Stimulated activated CD4-positive, alpha-beta T cell treated with anti-CD3 and anti-CD28 coated beads, Interleukin-12 subunit alpha, Interleukin-12 subunit beta, amount 100 ng/mL, for 4 hours (primary cell): Measurements from ENCODE around the gene TRAPPC6A.

Source experiments
- DNase-seq: peaks from one replicate; pipeline ENCODE4 v3.0.0-alpha.2; 2020

The TRAPPC6A gene, protein sequence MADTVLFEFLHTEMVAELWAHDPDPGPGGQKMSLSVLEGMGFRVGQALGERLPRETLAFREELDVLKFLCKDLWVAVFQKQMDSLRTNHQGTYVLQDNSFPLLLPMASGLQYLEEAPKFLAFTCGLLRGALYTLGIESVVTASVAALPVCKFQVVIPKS

DNA sequence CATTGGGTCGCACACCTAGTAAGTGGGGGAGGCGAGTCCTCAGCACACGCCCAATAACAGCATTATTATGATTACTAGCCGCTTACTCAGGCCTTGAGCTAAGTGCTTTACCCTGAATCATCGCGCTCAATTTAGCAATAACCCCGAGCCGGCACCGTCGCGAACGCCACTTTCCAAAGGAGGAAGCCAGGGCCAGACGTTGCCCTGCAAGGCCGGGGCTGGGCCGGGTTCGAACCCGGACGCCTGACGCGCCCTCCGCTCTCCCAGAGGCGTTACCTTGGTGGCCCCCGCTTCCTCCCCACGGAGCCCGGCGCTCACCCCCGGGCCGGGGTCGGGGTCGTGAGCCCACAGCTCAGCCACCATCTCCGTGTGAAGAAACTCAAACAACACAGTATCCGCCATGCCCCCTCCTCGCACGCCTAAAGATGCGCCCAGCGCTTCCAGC, at the start of gene TRAPPC6A:
Gene TRAPPC6A, minus strand, starts transcription at position 421 of the 445 bp plus-strand sequence. Its CDS starts 19 bp downstream, at position 402.
- no peak for DNase-seq

DNA sequence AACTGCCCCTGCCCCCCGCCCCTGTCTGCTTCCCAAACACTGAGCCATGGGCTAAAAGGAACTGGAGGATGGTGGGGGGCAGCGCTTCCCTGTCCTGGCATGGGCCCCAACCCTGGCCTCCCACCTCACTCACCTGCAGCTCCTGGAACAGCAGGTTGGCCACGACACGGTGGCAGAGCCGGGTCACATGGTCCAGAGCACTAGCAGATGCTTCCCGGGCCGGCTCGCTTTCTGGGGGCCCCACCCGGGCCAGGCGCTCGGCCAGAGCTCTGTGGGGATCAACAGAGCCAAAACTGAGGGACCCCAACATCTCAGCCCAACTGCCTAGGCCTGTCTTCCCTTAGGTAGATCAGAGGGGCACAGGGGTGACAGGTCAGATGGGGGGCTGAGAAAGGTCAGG, 46.6 kb upstream of the TRAPPC6A start:
- DNase-seq = no peak

DNA sequence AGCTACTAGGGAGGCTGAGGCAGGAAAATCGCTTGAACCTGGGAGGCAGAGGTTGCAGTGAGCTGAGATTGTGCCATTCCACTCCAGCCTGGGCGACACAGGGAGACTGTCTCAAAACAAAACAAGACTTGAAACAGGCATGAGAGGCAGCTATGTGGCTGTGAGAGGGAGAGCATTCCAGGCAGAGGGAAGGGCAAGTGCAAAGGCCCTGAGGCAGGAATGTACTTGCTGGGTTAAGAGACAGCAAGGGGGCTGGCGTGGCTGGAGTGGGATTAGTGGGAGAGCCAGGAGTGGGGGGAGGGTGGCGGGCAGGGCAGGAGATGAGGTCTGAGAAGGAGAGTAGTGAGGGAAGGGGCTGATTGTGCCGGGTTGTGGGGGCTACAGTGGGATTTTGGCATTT, 45.8 kb upstream of the TRAPPC6A start:
- no peak for DNase-seq

DNA sequence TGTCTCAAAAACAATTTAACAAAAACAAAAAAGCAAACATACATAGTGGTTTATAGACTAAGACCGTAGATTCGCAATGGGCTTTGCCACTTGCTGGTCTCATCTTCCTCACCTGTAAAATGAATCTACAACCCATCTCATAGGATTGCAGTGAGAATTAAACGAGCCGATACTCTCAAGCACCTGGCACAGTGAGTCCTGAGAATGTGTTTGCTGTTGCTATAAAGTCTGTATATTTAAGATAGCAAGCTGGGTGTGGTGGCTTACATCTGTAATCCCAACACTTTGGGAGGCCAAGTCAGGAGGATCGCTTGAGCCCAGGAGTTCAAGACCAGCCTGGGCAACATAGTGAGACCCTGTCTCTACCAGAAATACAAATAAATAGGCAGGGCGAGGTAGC, 44.7 kb upstream of the TRAPPC6A start:
- no peak for DNase-seq

DNA sequence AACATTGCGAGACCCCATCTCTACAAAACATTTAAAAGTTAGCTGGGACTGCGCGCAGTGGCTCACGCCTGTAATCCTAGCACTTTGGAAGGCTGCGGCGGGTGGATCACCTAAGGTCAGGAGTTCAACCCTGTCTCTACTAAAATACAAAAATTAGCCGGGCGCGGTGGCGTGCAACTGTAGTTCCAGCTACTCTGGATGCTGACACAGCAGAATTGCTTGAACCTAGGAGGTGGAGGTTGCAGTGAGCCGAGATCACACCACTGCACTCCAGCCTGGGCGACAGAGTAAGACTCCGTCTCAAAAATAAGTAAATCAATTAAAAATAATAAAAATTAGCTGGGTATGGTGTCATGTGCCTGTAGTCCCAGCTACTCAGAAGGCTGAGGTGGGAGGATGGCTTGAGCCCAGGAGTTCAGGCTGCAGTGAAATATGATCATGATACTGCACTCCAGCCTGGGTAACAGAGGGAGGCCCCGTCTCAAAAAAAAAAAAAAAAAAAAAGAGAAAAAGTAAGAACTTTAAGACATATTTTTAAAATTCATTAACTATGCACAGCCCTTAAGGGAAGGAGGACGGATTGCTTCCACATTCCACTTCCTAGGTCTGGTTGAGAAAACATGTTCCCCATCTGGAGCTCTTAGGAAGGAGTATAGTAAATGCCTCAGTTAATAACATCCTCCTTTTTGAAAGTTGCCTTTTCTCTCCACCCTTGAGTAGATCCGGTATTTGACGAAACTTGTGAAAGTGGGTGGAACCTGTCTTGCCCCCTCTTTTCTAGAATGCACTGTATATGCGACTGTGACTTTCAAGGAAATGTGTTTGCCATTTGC, 41.1 kb upstream of the TRAPPC6A start:
- DNase-seq = no peak

DNA sequence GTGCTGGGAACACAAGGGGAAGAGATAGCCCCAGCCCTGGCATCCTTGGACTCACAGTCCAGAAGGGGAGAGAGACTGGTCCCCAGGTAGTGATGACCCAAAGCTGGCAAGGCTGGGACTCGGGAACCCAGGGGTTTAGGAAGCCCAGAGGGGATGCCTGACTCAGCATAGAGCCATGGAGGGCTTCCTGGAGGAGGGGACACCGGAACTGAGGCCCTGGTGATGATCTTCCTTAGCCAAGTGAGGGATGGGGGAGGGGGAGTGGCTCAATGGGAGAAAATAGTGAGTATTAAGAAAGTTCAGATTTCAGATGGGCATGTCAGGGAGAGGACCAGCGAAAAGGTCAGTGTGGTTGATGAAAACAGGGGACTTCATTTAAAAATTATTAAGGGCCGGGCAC, 40.4 kb upstream of the TRAPPC6A start:
- DNase-seq = no peak

DNA sequence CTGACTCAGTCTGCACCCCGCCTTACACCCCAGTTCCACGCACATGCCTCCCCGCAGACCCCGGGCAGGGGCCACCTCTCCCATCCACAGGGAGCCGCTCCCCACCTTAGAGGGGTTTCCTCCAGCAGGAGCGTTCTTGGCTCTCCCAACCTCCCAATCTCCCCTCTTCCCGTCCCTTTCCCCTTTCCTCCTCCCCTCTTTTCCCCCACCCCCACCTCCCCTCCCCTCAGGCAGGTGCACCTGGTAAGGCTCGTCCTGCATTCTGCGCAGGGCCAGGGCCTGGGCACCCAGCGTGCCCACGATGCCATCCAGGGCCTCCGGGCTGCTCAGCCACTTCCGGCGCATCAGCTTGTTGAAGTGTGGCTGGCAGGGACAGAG, 39.9 kb upstream of the TRAPPC6A start:
- DNase-seq = no peak

DNA sequence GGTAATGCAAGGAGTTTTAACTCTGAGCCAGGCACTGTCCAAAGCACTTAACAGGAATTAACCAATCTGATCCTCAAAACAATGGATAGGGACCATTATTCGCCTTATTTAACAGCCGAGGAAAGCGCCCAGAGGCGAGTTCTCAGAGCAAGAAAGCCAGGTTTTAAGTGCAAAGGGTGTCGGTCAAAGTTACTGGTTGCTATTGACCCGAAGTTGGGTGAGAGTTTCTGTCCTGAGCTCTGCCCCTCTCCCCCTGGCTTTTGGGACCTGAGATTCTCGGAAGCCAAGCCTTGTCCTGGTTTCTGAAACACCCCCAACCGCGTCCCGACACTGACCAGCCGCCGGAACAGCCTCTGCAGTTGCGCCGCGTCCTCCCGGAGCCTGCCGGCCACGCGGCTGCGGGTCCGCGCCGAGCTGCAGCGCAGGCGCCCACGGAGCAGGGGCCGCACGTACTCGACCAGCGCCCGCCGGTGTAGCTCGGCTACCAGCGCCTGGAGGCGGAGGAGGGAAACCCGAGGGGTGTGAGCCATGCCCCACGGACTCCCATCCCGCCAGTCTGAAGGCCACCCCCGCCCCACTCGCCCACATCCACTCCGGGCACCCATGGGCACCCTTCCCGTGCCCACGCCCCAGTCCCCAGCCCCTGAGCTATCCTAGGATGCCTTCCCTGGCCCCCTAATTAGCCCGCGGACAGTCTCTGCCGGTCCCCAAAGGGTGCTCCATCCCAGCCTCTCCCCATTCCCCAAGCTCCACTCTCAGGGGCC, 39.3 kb upstream of the TRAPPC6A start:
- no peak for DNase-seq

DNA sequence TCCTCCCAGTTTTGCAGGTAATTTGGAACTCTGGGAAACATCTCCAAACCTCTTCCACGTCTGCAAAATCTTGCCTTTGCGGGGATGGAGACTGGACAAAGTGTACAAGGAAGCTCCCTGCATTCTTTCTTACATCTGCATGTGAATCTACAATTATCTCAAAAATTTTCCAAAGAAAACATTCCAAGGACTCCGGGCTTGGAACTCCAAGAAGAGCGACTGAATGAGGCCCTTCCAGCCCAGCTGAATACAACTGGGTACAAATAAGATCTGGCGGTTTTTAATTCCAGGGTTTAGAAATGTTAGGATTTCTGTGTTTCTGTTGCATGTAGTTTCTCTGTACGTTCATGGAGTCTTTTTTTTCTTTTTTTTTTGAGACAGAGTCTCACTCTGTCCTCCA, 38.6 kb upstream of the TRAPPC6A start:
- DNase-seq = no peak

DNA sequence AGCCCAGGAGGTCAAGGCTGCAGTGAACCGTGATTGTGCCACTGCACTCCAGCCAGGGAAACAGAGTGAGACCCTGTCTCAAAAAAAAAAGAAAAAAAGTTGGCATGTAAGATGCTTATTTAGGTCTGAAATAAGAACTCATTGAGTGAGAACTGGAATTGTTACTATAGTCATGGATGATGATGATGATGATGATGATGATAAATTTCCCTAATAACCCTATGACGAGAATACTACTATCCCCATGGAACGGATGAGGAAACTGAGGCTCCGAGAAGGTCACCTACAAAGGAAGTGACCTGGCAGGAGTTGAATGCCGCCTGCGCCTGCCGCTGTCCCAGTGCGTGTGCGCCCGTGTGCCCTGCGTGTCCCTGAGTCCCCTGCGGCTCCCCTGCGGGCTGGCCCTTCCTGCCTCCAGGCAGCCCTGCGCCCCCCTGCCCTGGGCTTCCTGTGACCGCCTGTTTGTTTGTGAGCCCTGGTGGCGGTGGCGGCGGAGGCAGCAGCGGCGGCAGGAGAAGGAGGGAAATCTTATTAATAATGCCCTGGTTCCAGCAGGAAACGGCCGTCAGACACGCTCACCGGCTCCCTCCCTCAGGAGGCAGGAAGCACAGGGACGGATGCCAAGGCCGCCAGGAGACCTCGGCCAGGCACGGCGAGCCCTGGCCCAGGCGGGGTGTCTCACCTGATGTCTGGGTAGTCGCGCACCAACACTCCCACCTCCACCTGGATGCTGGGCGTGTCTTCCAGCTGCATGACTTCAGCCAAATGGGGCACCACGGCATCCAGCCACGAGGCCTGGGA, 37.6 kb upstream of the TRAPPC6A start:
- no peak for DNase-seq

DNA sequence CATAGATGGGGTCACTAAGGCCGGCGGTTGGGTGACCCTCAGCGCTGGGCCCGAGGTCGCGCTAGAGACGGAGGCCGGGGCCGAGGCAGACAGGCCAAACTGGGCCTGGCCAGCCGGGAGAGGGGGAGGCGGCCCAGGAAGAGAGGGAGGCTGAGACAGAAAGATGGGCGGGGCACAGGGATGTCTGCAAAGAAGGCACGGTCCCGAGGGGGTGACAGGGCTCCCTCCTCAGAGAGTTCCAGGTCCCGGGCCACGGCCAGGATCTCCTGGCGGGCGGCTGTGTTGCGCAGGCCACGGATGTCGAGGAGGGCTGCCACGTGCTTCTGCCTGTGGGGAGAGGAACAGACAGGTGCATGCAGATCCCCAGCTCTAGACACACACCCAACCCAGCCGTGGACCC, 35.0 kb upstream of the TRAPPC6A start:
- DNase-seq = no peak

DNA sequence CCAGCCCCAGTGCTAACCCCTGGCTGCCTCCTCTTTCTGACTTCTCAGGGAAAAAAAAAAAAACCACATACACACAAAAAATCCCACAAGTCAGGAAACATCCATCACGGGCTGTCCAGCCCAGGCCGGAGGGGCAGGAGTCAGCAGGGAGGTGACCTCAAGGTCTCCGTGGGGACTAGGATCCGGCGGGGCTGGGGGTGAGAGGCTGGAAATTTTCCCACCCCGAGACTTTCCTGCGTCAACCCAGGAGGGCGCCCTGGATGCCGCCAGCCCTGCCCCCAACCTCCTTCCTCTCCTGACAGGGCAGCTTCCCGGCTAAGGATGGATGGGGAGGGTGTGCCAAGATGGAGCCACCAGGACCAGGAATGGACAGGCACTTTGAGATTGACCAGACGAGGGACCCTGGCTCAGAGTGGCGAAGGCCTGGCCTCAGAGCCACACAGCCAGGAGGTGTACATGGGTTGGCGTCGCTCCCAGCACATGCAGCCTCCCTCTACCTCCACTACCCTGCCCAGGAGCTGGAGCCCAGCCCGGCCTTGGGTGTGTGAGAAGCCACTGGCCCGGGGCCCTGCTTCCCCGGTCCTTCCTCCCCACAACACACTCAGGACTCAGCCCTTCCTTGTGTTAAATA, 33.8 kb upstream of the TRAPPC6A start:
- DNase-seq = no peak

DNA sequence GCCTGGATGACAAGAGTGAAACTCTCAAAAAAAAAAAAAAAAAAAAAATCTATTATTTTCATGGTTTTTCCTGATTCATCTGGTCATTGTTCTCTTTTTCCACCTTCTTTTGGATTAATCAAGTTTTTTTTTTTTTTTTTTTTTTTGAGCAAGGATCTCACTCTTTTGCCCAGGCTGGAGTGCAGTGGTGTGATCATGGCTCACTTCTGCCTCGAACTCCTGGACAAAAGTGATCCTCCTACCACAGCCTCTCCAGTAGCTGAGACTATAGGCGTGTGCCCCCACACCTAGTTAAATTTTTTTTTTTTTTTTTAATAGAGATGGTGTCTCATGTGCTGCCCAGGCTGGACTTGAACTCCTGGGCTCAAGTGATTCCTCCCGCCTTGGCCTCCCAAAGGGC, 28.3 kb upstream of the TRAPPC6A start:
- DNase-seq = no peak

DNA sequence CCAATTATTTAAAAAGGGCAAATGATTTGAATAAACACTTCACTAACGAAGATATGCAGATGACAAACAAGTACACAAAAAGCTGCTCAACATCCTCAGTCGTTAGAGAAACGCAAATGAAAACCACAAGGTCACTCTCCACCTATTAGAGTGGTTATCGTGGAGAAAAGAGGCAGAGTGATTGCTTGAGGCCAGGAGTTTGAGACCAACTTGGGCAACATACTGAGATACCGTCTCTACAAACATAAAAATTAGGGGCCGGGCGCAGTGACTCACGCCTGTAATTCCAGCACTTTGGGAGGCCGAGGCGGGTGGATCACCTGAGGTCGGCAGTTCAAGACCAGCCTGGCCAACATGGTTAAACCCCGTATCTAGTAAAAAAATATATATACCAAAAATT, 27.8 kb upstream of the TRAPPC6A start:
- DNase-seq = no peak

DNA sequence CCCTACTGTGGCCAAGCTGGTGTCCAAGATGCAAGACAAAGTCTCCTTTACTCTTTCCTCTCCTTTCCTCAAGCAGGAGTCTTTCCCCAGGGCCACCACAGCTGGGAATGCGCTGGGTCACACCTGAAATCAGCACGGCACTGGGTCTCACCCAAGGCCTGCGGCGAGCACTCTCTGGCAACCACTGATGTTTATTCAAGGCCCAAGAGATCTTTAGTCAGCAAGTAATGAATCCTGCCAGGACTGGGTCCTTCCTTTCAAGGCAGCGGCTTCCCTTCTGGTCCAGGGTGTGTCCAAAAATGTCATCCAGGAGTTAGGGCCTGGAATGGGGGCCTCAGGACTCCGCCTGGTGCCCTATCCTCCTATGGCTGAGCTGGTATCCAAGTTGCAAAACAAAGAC, 24.6 kb upstream of the TRAPPC6A start:
- DNase-seq = no peak

DNA sequence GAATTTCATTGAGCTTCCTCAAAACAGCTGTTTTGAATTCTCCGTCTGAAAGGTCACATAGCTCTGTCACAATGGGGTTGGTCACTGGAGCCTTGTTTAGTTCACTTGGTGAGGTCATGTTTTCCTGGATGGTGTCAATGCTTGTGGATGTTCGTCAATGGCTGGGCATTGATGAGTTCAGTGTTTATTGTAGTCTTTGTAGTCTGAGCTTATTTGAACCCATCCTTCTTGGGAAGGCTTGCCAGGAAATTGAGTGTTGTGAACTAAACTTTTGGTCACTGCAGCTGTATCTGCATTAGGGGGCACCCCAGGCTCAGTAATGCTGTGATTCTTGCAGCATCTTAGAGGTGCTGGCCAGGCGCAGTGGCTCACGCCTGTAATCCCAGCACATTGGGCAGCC, 22.5 kb upstream of the TRAPPC6A start:
- DNase-seq = no peak

DNA sequence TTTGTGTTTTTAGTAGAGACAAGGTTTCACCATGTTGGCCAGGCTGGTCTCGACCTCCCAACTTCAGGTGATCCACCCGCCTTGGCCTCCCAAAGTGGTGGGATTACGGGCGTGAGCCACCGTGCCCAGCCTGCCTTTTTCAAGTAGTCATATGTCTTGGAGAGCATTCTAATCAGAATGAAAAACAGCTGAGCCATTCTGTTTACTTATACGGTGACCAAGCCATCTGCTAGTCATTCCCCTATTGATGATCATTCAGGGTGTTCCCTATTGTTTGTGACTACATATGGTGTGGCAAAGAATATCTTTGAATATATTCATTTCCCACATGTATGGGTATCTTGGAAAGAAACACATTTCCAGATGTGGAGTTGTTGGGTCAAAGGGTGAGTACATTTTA, 17.7 kb upstream of the TRAPPC6A start:
- no peak for DNase-seq

DNA sequence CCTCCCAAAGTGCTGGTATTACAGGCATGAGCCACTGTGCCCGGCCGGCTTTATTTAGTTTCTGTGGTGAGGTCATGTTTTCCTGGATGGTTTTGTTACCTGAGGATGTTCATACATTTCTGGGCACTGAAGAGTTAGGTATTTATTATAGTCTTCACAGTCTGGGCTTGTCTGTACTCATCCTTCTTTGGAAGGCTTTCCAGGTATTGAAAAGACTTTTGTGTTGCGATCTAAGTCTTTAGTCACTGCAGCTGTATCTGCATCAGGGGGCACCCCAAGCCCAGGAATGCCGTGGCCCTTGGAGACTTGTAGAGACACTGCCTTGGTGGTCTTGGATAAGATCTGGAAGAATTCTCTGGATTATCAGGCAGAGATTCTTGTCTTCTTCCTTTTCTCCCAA, 13.3 kb upstream of the TRAPPC6A start:
- no peak for DNase-seq

DNA sequence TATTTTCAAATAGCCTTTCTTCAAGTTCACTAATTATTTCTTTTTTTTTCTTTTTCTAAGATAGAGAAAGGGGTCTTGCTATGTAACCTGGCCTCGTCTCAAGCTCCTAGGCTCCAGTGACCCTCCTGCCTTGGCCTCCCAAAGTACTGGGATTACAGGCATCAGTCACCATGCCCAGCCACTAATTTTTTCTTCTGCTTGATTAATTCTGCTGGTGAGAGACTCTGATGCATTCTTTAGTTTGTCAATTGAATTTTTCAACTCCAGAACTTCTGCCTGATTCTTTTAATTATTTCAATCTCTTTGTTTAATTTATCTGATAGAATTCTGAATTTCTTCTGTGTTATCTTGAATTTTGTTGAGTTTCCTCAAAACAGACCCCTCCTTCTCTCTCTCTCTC, 11.9 kb upstream of the TRAPPC6A start:
- no peak for DNase-seq

DNA sequence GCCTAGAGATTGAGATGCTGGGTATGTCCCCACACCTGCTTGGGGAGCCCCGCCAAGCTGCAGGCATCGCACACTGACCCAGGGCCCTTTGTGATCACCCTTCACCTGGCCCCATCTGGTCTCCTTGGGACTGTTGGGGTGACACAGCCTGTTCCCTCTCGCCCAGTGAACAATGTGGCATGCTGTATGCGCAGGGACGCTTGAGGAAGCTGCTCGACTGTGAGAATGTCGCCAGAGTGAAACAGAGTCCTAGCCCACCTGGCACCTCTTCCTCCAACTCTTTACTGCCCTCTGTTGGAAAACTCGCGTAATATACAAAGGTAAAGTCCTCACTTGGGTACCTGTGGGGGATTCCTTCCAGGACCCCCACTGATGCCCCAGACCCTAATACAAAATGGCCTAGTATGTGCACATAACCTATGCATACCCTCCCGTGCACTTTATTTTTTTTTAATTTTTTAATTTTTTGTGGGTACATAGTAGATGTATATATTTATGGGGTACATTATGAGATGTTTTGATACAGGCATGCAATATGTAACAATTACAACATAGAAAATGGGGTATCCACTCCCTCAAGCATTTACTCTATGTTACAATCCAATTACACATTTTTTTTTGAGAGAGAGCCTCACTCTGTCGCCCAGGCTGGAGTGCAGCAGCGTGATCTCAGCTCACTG, 9.5 kb upstream of the TRAPPC6A start:
- DNase-seq = no peak

DNA sequence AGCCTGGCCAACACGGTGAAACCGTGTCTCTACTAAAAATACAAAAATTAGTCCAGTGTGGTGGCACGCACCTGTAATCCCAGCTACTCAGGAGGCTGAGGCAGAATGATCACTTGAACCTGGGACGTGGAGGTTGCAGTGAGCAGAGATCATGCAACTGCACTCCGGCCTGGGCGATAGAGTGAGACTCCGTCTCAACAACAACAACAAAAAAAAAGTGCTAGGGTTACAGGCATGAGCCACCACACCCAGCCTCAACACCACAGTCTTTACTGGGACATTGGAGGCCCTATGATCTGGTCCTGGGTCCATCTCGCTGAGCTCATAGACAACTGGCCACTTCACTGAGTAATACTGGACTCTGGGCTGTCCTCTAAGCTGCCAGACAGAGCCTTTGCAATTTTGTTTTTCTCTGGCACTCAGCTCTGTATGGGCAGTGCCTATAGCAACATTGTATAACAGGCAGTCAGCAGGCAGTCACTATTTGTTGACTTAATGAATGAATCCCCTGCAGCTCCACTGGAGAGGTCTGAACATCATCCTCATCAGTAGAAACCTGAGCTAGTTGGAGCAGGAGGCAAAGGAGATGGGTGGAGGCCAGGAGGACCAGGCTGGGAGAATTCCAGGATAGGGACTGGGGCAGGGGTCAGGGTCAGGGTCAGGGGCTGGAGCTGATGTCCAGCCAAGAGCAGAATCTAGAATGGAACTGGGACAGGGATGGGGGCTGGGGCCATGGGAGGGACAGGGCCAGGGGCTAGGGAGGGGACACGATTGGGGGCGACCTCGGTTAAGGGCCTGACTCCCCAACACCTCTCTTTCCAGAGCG, 8.7 kb upstream of the TRAPPC6A start:
- no peak for DNase-seq
